ENCODE data around the gene TTLL9. TPM values are rescaled to one million over a fixed set of nuclear protein-coding genes. Genes with fewer than 3 reads are reported as not detected.

Gene TTLL9
- total RNA-seq, 6 donors from 2014 or later: 0.31 to 20.7 (median 4.4) TPM

GRCh38 chr20:31839782-31840487 lies 30.5 kb upstream of the TTLL9 start:
- no peak for ATAC-seq (ENCODE audit: low FRiP score in 2 of 2)
- H3K4me1 ChIP-seq: peaks cover 12 to 24% (median 20%) of the 10 kb centered on the region in 4 donors
- 71 to 92% methylated on average over 4 to 5 of the region's 5 CpGs for WGBS, 2 donors

GRCh38 chr20:31840906-31841816 lies 29.3 kb upstream of the TTLL9 start:
- Histone ChIP-seq H3K36me3 (no peaks in the 10 kb centered on the region), H3K9me3 (no peaks in the 10 kb centered on the region), H3K4me1 (peaks cover 7 to 15% (median 12%) of the 10 kb centered on the region in 4 donors), H3K4me3 (no peak overlapping the region), H3K27me3 (no peaks in the 10 kb centered on the region), H3K27ac (peak overlapping the region; percentile 15 to 60 (median 40))
- TF ChIP-seq EP300 (IDR thresholded peaks at IDR 0.05) (no peak), POLR2A (IDR thresholded peaks at IDR 0.05) (no peak), POLR2AphosphoS5 (IDR thresholded peaks at IDR 0.05) (no peak), CTCF (IDR thresholded peaks at IDR 0.05) (no peak)
- DNase-seq (no peak), ATAC-seq (ENCODE audit: low FRiP score in 2 of 2) (no peak)
- 80 to 81% methylated on average over 9 to 15 of the region's 15 CpGs for WGBS, 2 donors

More at GRCh38 chr20:31839782-31840487, 30.5 kb upstream of the TTLL9 start:
- Histone ChIP-seq H3K4me3 (no peak overlapping the region), H3K27me3 (no peaks in the 10 kb centered on the region), H3K9me3 (no peaks in the 10 kb centered on the region), H3K27ac (no peak overlapping the region), H3K36me3 (no peaks in the 10 kb centered on the region)
- no peak for DNase-seq
- no peak for TF ChIP-seq CTCF (IDR thresholded peaks at IDR 0.05)
- no peak for TF ChIP-seq POLR2A (IDR thresholded peaks at IDR 0.05)
- no peak for TF ChIP-seq EP300 (IDR thresholded peaks at IDR 0.05)
- TF ChIP-seq POLR2AphosphoS5 (IDR thresholded peaks at IDR 0.05): no peak

GRCh38 chr20:31841928-31842327 lies 28.5 kb upstream of the TTLL9 start:
- 45 to 47% methylated on average over 4 to 8 of the region's 8 CpGs for WGBS, 2 donors
- Histone ChIP-seq H3K4me3 (no peak overlapping the region), H3K27ac (peak overlapping the region; percentile 27 to 60 (median 44)), H3K27me3 (no peaks in the 10 kb centered on the region), H3K4me1 (peaks cover 3 to 9% (median 5%) of the 10 kb centered on the region in 4 donors), H3K9me3 (no peaks in the 10 kb centered on the region), H3K36me3 (no peaks in the 10 kb centered on the region)
- DNase-seq (no peak), ATAC-seq (ENCODE audit: low FRiP score in 2 of 2) (no peak)
- TF ChIP-seq CTCF (IDR thresholded peaks at IDR 0.05) (no peak), POLR2A (IDR thresholded peaks at IDR 0.05) (no peak), EP300 (IDR thresholded peaks at IDR 0.05) (no peak), POLR2AphosphoS5 (IDR thresholded peaks at IDR 0.05) (no peak)

GRCh38 chr20:31842471-31843157 lies 27.8 kb upstream of the TTLL9 start:
- 70 to 71% methylated on average over 6 to 12 of the region's 12 CpGs for WGBS, 2 donors
- peak overlapping the region; percentile 30 to 69 (median 46) for H3K27ac ChIP-seq
- H3K27me3 ChIP-seq: no peaks in the 10 kb centered on the region
- DNase-seq (peak in 1 of 2 donors; percentile 72), ATAC-seq (ENCODE audit: low FRiP score in 2 of 2) (peak in 1 of 2 donors; percentile 11)
- H3K9me3 ChIP-seq: no peaks in the 10 kb centered on the region
- no peak overlapping the region for H3K4me3 ChIP-seq
- TF ChIP-seq EP300 (IDR thresholded peaks at IDR 0.05): no peak
- no peak for TF ChIP-seq POLR2A (IDR thresholded peaks at IDR 0.05)
- TF ChIP-seq POLR2AphosphoS5 (IDR thresholded peaks at IDR 0.05): no peak
- TF ChIP-seq CTCF (IDR thresholded peaks at IDR 0.05): no peak
- H3K4me1 ChIP-seq: peaks cover 0 to 9% (median 4%) of the 10 kb centered on the region in 4 donors
- H3K36me3 ChIP-seq: no peaks in the 10 kb centered on the region

Data from upper lobe of left lung (tissue), 6 donors.